Measurements from ENCODE around the gene ACSS2.
A peak's percentile ranks its signal among the peaks of the same experiment; 100 is the strongest.

The ACSS2 gene

DNA sequence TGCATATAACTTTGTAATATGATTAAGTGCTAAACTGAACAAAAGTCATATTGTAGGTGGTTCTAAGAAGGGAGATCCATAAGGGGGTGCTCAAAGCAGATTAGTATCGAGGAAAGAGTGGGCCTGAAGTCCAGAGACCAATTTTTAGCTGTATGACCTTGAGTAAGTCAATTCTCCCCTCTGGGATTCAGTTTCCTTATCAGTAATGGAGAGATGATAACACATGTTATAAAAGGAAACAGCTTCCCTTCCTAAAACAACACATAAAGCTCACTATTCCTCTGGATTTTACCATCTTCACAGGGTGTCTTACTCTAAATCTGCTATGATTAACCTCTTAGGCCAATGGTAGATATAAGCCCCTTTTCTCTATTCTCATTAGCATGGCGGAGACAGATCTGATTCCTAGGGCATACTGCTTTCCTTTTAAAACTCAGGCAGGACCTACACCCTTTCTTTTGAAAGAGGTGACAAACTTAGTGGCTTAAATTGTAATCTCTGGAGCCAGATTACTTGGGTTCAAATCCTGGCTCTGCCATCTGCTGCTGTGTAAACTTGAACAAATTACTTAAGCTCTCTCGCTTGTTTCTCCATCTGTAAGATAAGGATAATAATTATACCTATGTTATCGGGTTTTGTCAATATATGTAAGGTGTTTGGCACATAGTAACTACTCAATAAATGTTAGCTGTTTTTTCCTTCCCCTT is 39.5 kb downstream of the ACSS2 start:
- no peak for DNase-seq

GRCh38 chr20:34916774-34917354 is 40.5 kb downstream of the ACSS2 start:
- DNase-seq, result no peak

GRCh38 chr20:34920055-34920454 is 43.6 kb downstream of the ACSS2 start:
- no peak for DNase-seq

- DNase-seq, result no peak
Observed at GRCh38 chr20:34921436-34921835, 45.0 kb downstream of the ACSS2 start.

DNA sequence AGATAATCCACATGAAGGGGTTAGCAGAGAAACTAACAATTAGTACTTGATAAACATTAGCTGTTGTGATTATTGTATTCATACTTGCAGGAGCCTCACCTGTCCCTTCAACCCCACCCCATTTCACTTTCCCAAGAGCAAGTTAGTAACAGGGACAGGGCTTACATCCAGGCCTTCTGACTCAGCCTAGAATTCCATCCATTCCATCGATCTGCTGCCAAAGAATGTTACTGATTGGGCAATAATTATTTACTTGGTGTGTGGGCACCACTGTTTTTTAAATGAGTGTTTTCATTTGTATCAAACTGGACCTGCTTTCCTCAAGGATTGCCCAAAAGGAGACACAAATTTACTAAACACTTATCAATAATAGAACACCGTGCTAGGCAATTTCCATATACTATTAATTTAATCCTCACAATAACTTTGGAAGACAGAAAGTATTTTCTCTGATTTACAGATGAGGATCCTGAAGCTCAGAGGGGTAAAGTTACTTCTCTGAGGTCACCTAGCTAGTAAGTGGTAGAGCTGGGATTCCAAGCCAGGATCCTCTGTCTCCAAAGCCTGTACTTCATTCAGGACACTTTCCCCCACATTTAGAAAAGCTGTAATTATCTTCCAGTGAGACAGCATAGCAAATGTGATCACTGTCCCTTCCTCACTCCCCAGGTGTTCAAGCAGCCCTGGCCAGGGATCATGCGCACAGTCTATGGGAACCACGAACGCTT is 46.4 kb downstream of the ACSS2 start:
- DNase-seq, result peak; percentile 77

DNA sequence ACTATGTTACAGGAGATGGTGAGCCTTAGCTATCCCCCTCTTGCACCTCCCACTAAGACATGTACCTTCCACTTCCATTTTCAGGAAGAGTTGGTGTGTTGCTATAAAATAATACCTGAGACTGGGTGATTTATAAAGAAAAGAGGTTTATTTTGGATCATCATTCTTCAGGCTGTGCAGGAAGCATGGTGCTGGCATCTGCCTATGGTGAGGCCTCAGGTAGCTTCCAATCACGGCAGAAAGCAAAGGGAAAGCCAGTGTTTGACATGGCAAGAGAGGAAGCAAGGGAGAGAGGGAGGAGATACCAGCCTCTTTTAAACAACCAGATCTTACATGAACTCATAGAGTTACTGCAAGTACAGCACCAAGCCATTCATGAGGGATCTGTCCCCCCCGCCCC is 47.0 kb downstream of the ACSS2 start:
- no peak for DNase-seq

GRCh38 chr20:34925341-34925740 is 48.9 kb downstream of the ACSS2 start:
- DNase-seq, result no peak

GRCh38 chr20:34925981-34926380 is 49.6 kb downstream of the ACSS2 start:
- no peak for DNase-seq

DNA sequence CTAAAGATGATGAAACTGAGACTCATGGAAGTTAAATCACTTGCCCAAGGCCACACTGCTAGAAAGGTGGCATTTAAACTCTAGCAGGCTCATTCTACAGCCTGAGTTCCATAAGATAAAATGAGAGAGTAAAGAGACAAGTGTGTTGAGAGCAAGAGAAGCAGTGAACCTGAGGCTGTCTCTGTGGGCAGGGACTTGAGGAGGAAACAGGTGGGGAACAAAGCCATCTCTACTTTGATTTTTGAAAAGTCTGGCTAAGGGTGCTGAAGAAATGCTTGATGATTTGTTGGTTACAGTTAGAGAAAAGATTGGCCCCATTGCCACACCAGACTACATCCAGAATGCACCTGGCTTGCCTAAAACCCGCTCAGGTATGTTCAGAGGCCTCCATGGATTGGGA is 50.2 kb downstream of the ACSS2 start:
- no peak for DNase-seq

DNA sequence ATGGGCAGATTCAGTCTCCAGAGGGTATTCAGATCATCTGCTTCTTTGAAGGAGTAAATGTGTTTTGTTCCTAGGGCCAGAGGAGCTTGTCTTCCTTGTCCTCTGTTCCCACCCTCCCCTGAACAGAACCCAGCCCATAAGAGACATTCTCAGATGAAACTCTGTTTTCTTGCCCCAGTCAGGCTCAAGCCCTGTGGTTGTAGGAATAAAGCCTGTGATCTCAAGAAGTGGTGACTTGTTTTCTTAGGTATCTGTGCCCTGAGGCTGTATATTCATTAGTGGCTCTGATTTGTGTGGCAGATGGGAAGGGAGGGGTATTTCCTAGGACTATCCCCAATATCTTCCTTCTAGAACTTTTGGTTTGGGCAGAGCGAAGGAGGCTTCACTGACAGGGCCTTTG is 51.3 kb downstream of the ACSS2 start:
- DNase-seq, result no peak

- no peak for DNase-seq
Observed at GRCh38 chr20:34928411-34928810, 52.0 kb downstream of the ACSS2 start.

DNA sequence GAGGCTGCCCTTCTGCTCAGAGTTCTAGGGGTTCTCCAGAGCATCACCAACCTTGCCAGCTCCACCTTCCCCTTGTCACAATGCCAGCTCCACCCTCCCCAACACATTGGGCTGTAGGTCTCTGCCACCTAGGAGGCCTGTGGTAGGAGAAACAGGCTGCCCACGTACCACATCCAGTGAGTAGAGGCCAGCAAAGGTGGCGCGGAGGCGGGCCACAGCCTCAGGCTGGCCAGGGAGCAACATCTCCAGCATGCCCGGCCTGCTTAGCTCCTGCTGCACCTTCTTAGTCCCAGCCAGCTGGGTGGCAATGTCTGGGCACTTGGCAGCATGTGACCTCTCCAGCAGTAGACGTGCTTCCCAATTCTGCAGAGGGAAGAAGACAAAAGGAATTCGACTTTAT is 55.4 kb downstream of the ACSS2 start:
- no peak for DNase-seq

GRCh38 chr20:34938466-34939163 is 62.2 kb downstream of the ACSS2 start:
- DNase-seq, result no peak

DNA sequence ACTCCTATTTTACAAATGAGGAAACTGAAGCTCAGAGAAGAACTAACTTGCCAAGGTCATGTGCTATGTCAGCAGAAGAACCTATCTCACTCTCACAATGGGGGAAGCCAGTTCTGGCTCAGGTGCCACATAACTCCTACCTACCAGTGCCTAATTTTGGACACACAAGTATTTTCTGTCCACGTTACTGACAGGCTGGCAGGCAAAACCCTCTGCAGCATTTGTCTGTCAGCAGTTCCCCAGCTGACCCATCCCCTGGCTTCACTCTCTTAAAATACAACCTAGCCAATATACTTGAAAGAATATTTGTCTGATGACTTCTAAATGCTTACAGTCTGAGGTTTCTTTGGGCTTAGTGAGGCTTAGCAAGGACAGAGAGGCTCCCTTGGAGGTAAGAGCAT is 63.7 kb downstream of the ACSS2 start:
- no peak for DNase-seq

GRCh38 chr20:34941226-34941625 is 64.8 kb downstream of the ACSS2 start:
- no peak for DNase-seq

- DNase-seq, result no peak
Observed at GRCh38 chr20:34942301-34942700, 65.9 kb downstream of the ACSS2 start.

DNA sequence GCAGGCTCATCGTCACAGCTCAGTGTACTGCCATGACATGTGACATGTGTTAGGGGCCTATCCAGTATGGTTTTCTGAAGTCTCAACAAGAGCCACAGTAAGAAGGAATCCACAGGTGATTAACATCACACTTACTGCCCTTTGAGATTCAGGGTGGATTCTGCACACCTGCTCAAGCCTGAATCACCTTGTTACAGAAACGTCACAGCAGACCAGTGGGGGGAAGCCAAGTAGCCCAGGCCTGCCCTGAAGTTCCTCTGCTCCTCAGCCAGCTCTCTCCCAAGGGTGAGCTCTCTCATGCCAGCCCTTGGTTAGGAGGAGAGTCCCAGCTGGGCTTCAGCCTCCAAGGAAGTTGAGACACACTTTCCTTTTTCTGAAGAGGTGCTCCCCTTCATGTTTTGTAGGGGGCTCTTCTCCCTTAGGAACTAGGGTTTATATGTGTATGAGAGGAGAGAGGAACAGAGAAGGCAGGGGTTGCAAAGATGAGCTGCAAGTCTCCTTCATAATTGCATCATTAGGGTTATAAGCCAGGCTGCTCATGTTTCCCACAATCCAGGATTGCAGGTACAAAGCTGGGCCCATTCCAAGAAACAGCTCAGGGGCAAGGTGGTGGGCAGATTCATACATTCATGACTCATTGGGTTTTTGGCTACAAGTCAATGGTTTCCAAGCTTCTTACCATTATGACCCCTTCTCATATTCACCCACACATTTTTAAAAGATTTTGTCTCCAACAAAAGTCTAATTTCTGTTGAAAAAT is 67.6 kb downstream of the ACSS2 start:
- no peak for DNase-seq

DNA sequence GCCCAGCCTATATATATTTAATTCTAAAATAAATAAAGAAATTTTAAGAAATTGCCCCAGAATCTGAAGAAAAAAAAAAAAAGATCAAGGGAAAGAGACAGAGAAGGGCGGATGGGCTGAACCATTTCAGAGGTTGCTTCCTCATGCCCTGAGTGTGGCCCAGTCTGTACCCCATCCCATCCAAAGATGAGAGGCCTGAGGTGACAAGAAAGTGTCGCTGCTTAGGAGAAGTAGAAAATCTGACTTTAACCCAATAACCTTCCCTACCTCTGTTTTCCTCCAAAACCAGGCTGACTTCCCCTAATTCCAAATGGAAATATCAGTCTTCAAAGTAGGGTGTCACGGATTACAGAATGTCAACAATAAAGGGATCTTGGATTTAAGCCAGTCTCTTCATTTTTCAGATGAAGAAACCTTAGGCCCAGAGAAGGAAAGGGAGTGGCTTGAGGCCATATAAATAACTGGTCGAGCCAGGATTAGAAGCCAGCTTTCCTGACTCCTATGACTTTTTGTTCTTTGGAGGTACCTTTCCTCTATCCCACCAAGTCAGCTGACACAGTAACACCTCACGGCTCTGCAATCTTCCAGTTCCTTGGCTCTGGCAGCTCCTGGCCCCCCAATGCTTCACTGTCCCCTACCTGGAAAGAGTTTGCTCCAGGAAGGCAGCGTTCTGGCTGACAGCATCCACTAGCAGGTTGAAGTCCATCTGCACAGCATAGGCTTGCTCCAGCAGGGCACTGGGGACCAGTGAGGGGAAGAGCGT is 69.1 kb downstream of the ACSS2 start:
- no peak for DNase-seq

GRCh38 chr20:34946661-34947060 is 70.2 kb downstream of the ACSS2 start:
- DNase-seq, result no peak

GRCh38 chr20:34947336-34947735 is 70.9 kb downstream of the ACSS2 start:
- DNase-seq, result no peak

DNA sequence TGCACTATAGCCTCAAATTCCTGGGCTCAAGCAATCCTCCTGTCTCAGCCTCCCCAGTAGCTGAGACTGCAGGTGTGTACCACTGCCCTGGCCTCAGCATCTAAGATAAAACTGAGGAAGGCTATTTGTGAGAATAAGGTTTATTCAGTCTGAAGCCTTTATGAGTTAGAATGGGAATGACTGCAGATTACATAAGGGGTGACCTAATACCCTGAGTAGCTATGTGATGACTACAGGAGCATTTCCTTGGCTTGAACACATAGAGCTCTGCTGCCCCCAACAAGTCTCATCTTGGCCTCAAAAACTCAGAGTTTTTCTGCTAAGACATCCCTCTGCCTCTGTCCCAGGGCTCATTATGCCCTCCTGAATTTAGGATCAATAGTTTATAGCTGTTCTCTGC is 71.6 kb downstream of the ACSS2 start:
- DNase-seq, result peak; percentile 73

DNA sequence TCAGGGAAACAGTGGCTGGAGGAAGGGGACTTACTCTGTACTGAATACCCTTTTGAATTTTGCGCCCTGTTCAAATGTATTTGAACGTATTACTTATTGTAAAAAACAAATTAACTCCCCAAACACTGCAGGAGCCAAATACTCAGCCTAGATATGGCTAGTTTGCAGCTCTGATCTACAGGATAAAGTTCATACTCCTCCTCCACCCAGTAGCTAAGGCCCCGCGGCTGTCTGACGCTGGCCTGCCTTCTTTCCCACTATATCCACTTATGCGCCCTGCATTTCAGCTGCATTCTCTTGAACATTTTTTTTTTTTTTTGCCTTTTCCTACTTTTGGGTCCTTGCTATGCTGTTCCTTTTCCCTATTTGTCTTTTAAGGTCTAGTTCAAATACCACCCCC is 72.7 kb downstream of the ACSS2 start:
- no peak for DNase-seq
